Activated naive CD4-positive, alpha-beta T cell treated with anti-CD3 and anti-CD28 coated beads for 36 hours (primary cell): Measurements from ENCODE around the gene ITIH5. TPM values are rescaled to one million over a fixed set of nuclear protein-coding genes. Genes with fewer than 3 reads are reported as not detected.
"Not testable (repeated sequence)": the region's sequence is repeated elsewhere in the genome, so short reads cannot be mapped to it uniquely, and the experiment has no call there.

Experiments
- CTCF ChIA-PET: fragments of 350-600 bp; sonication (Branson Sonifier 250); formaldehyde crosslinking; loops from one replicate; lab custom pipeline; 2021; ENCODE audit warnings: antibody characterized with exemption; lab: Charles Lee
- DNase-seq: peaks from one replicate; pipeline ENCODE4 v3.0.0-alpha.2; 2020
- H3K27ac Mint-ChIP-seq: one replicate; pipeline ENCODE4 v1.8.0; 2021; ENCODE audit warnings: mild to moderate bottlenecking, mixed read lengths
- H3K27me3 Mint-ChIP-seq: one replicate; pipeline ENCODE4 v1.8.0; 2021; ENCODE audit warnings: low read depth, mixed read lengths
- H3K36me3 Mint-ChIP-seq: one replicate; pipeline ENCODE4 v1.8.0; 2021; ENCODE audit warnings: low read depth, mixed read lengths
- H3K4me1 Mint-ChIP-seq: one replicate; pipeline ENCODE4 v1.8.0; 2021; ENCODE audit warnings: low read depth, mixed read lengths
- H3K4me3 Mint-ChIP-seq: one replicate; pipeline ENCODE4 v1.8.0; 2021; ENCODE audit warnings: mild to moderate bottlenecking, moderate library complexity, mixed read lengths
- H3K9me3 Mint-ChIP-seq: one replicate; pipeline ENCODE4 v1.8.0; 2021; ENCODE audit warnings: mixed read lengths
- intact Hi-C: fragments of 100-400 bp; cut with micrococcal nuclease; formaldehyde crosslinking; loops from one replicate; pipeline ENCODE4 v1.15.1; 2023
- total RNA-seq, 2 experiments: library from RNA; stranded (reverse); gene quantifications; one replicate each; pipeline ENCODE4 v1.2.3, GENCODE V29; 2021

ITIH5 gene
- total RNA-seq, 2 experiments from 2014 or later = not detected

DNA sequence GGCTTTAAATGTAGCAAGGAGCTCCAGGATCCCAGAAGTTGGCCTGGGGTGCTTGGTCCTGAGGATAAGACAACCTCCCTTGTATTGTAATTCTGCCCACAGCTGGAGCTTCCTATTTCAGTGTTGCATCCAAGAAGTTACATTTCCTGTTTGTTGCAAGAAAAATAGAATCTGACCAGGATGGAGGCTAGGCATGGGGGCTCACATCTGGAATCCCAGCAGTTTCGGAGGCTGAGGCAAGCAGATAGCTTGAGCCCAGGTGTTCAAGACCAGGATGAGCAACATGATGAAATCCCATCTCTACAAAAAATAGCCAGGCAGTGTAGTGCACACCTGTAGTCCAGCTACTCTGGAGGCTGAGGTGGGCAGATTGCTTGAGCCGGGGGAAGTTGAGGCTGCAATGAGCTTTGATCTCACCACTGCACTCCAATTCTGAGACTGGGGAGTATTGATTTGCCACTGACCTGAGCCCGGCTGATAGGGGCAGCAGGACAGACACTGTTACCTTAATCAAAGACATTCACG, 35.6 kb upstream of the ITIH5 start:
- no peak overlapping the region for H3K27ac Mint-ChIP-seq
- H3K27me3 Mint-ChIP-seq = peaks cover 28% of the 10 kb centered on the region
- DNase-seq = no peak
- CTCF ChIA-PET = no interaction called here
- H3K4me3 Mint-ChIP-seq = no peak overlapping the region
- H3K4me1 Mint-ChIP-seq = no peaks in the 10 kb centered on the region
- H3K36me3 Mint-ChIP-seq = no peaks in the 10 kb centered on the region
- H3K9me3 Mint-ChIP-seq = no peaks in the 10 kb centered on the region
- intact Hi-C loops = no loop called here

DNA sequence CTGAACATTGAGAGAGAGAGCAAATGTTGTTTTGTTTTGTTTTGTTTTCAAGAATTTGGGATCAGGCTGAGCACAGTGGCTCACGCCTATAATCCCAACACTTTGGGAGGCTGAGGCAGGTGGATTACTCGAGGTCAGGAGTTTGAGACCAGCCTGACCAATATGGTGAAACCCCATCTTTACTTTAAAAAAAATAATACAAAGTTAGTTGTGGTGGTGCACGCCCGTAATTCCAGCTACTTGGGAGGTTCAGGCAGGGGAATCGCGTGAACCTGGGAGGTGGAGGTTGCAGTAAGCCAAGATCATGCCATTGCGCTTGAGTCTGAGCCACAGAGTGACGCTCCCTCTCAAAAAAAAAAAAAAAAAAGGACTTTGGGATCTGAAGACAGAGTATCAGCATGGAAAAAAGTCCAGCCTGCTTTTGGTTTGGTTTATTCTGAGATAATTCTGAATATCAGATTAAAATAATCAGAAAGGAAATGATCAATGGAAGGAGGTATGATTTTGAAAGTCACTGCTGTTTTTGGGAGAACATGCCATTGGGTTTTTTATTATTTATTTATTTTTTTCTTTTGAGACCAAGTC, 34.5 kb upstream of the ITIH5 start:
- CTCF ChIA-PET = no interaction called here
- Mint-ChIP-seq H3K4me3 (no peak overlapping the region), H3K9me3 (no peaks in the 10 kb centered on the region), H3K4me1 (no peaks in the 10 kb centered on the region), H3K27me3 (peaks cover 24% of the 10 kb centered on the region), H3K27ac (no peak overlapping the region), H3K36me3 (no peaks in the 10 kb centered on the region)
- no peak for DNase-seq
- intact Hi-C loops = no loop called here

DNA sequence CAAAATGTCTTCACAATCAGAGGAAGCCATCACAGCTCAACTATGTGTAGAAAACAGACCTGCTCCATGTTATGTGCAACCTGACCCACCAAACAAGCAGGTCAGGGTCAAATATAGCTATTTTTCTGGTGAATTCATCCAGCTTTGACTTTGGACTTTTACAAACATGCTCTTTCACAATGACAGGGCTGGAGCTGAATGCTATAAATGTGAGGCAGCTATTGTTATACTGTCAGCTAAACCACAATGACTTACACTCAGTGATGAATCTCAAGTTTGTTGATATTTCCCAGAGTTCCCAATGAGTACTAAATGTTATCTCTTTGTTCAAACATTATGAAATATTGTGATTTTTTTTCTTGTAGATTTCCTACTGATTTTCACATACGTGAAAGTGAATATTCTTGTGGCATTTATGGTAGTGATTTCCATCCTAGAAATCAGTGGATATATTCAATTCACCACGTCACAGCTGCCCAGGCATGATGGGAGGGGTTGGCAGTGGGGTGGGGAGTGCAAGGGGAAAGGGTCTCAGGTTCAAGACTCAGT, 33.9 kb upstream of the ITIH5 start:
- peaks cover 22% of the 10 kb centered on the region for H3K27me3 Mint-ChIP-seq
- intact Hi-C loops = no loop called here
- no peaks in the 10 kb centered on the region for H3K9me3 Mint-ChIP-seq
- no peaks in the 10 kb centered on the region for H3K4me1 Mint-ChIP-seq
- no peak overlapping the region for H3K4me3 Mint-ChIP-seq
- H3K36me3 Mint-ChIP-seq = no peaks in the 10 kb centered on the region
- DNase-seq = no peak
- no peak overlapping the region for H3K27ac Mint-ChIP-seq
- CTCF ChIA-PET = interaction anchor here (0.6 to 3.8 kb wide), 3 partner anchors 13 to 508 kb away, joined by 3 to 21 read pairs (median 3); no protein-coding TSS in a partner anchor

DNA sequence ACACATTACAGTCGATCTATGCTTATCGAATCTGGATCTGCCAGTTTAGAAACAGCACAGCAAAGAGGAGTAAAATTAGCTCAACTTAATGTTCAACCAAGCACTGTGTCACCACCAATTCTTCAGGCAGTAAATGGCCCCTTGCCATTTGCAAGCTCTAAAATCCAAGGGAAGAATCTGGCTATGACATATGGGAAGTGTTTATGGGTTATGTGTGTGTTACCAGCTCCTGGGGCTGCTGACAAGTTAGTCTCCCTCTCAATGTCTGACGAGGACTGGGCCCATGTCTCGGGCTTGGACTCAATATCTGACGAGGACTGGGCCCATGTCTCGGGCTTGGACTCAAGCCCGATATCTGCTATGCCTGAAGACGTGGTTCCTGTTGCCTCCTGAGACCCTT, 30.7 kb upstream of the ITIH5 start:
- Mint-ChIP-seq H3K27me3 (peaks cover 8% of the 10 kb centered on the region), H3K27ac (no peak overlapping the region), H3K4me3 (no peak overlapping the region), H3K9me3 (peaks cover 8% of the 10 kb centered on the region), H3K36me3 (peaks cover 6% of the 10 kb centered on the region), H3K4me1 (no peaks in the 10 kb centered on the region)
- intact Hi-C loops = no loop called here
- DNase-seq = no peak
- CTCF ChIA-PET = interaction anchor here (1.1 to 3.8 kb wide), 2 partner anchors 10 to 172 kb away, joined by 4 to 21 read pairs; no protein-coding TSS in a partner anchor

DNA sequence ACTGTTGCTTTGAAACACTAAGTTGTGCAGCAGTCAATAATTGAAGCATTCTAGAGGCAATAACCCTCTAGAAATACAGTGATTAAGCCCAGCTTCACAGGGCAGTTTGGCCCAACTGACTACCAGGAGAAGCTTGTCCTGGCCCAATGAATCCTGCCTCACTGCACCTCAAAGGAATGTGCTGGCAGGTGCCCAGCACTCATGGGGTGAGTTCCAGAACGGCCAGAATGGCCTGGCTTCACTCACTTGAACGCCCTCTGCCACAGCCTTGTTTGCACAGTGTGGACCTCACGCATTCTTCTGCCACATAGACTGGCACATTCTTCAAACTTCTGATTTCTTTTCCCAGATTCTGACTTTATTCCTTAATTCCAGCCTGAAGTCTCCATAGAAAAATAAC, 29.8 kb upstream of the ITIH5 start:
- Mint-ChIP-seq H3K9me3 (peaks cover 11% of the 10 kb centered on the region), H3K4me3 (no peak overlapping the region), H3K27me3 (peaks cover 5% of the 10 kb centered on the region), H3K27ac (no peak overlapping the region), H3K4me1 (peaks cover 1% of the 10 kb centered on the region), H3K36me3 (peaks cover 6% of the 10 kb centered on the region)
- intact Hi-C loops = no loop called here
- DNase-seq = no peak
- CTCF ChIA-PET = no interaction called here

DNA sequence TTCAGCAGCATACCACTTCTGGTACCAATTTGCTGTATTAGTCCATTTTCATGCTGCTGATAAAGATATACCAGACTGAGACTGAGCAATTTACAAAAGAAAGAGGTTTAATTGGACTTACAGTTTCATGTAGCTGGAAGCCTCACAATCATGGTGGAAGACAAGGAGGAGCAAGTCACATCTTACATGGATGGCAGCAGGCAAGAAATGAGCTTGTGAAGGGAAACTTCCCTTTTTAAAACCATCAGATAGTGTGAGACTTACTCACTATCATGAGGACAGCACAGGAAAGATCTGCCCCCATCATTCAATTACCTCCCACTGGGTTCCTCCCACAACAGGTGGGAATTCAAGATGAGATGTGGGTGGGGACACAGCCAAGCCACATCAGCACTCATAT, 26.4 kb upstream of the ITIH5 start:
- DNase-seq, H3K4me3 Mint-ChIP-seq, H3K27ac Mint-ChIP-seq, H3K36me3 Mint-ChIP-seq, H3K27me3 Mint-ChIP-seq, CTCF ChIA-PET, intact Hi-C loops, H3K4me1 Mint-ChIP-seq: not testable (repeated sequence)
- H3K9me3 Mint-ChIP-seq = peaks cover 24% of the 10 kb centered on the region

DNA sequence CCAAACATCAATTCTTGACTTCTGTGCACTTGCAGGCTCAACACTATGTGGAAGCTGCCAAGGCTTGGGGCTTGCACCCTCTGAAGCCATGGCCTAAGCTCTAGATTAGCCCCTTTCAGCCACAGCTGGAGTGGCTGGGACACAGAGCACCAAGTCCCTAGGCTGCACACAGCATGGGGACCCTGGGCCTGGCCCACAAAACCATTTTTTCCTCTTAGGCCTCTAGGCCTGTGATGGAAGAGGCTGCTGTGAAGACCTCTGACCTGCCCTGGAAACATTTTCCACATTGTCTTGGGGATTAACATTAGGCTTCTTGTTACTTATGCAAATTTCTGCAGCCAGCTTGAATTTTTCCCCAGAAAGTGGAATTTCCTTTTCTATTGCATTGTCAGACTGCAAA, 25.6 kb upstream of the ITIH5 start:
- CTCF ChIA-PET = interaction anchor here (0.6 kb wide), 1 partner anchor 885 kb away, joined by 3 read pairs; no protein-coding TSS in a partner anchor
- peaks cover 24% of the 10 kb centered on the region for H3K9me3 Mint-ChIP-seq
- H3K27ac Mint-ChIP-seq, DNase-seq, H3K27me3 Mint-ChIP-seq, H3K4me3 Mint-ChIP-seq, intact Hi-C loops, H3K36me3 Mint-ChIP-seq, H3K4me1 Mint-ChIP-seq: not testable (repeated sequence)

DNA sequence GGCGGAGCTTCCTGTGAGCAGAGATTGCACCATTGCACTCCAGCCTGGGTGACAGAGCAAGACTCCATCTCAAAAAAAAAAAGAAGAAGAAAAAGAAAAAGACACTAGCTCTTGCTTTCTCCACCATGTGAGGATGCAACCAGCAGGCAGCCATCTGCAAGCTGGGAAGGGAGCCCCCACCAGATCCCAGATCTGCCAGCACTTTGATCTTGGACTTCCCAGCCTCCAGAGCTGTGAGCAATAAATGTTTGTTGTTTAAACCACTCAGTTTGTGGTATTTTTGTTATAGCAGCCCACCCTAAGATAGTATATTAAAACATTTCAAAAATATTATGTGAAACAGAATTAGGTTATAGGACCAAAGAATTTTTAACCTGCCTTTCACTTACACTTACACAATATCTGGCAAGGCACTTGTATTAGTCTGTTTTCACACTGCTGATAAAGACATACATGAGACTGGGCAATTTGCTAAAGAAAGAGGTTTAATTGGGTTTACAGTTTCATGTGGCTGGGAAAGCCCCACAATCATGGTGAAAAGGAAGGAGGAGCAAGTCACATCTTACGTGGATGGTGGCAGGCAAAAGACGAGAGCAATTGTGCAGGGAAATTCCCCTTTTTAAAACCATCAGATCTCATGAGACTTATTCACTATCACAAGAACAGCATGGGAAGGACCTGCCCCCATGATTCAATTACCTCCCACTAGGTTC, 24.3 kb upstream of the ITIH5 start:
- Mint-ChIP-seq H3K4me1 (peaks cover 10% of the 10 kb centered on the region), H3K9me3 (peaks cover 24% of the 10 kb centered on the region)
- H3K4me3 Mint-ChIP-seq, H3K27me3 Mint-ChIP-seq, CTCF ChIA-PET, intact Hi-C loops, H3K36me3 Mint-ChIP-seq, H3K27ac Mint-ChIP-seq: not testable (repeated sequence)
- peak; percentile 47 for DNase-seq

DNA sequence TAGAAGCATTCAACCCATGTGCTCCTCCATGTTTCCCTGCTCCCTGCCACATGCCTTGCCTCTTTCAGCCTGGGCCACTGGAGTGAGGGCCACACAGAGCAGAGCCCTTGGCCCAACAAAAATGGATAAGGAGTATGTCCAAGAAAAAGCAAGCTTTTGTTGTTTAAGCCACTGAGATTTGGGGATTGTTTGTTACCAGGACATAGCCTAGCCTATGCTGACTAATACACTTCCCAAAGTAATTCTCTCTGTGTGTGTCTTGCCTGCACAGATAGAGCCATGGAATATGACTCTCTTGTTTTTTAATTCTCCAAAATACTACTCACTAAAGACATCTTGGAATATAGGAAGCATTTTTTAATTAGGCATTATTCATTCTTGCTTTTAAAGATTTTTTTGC, 22.8 kb upstream of the ITIH5 start:
- Mint-ChIP-seq H3K9me3 (peaks cover 24% of the 10 kb centered on the region), H3K36me3 (peaks cover 8% of the 10 kb centered on the region), H3K4me3 (no peak overlapping the region), H3K4me1 (peaks cover 10% of the 10 kb centered on the region), H3K27ac (no peak overlapping the region), H3K27me3 (no peaks in the 10 kb centered on the region)
- intact Hi-C loops = loop anchor here (5.0 to 10.0 kb wide), 3 partner anchors 272 to 1615 kb away; no protein-coding TSS in a partner anchor
- no peak for DNase-seq
- CTCF ChIA-PET = interaction anchor here (4.7 to 6.6 kb wide), 2 partner anchors 9 to 164 kb away, joined by 21 to 85 read pairs; no protein-coding TSS in a partner anchor

DNA sequence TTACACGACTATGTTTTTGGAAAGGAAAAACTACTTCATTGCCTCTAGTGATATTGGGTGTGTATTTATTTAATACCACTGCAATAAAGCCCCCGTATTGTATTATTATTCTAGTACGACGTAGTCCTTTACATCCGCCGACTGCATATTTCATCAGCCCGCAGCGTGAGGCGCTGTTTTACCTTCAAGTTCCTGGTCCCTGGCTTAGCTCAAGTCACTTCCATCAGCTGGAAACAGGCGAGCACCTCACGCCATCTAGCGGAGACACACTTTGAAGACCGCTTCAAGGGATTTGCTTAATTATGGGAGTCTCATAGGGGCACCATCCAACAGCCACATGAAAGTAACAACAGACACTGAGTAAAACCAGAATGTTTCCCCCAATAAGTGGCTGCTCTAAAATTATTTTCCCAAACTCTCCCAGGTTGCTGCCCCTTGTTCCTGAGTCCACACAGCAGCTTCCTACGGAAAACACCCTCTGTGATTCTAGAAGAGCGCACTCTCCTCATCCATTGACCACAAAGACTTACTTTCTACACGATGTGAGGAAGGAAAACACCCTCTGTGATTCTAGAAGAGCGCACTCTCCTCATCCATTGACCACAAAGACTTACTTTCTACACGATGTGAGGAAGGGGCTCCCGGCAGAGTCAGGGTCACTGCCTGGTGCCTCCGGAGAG, 20.6 kb upstream of the ITIH5 start:
- DNase-seq = peak; percentile 92
- H3K27me3 Mint-ChIP-seq = no peaks in the 10 kb centered on the region
- peaks cover 10% of the 10 kb centered on the region for H3K4me1 Mint-ChIP-seq
- CTCF ChIA-PET = interaction anchor here (0.6 to 6.6 kb wide), 33 partner anchors 8 to 1503 kb away, joined by 3 to 85 read pairs (median 4); no protein-coding TSS in a partner anchor
- intact Hi-C loops = loop anchor here (1.0 to 10.0 kb wide), 5 partner anchors 162 to 1617 kb away; no protein-coding TSS in a partner anchor
- peaks cover 16% of the 10 kb centered on the region for H3K9me3 Mint-ChIP-seq
- H3K27ac Mint-ChIP-seq = no peak overlapping the region
- peaks cover 3% of the 10 kb centered on the region for H3K36me3 Mint-ChIP-seq
- no peak overlapping the region for H3K4me3 Mint-ChIP-seq

DNA sequence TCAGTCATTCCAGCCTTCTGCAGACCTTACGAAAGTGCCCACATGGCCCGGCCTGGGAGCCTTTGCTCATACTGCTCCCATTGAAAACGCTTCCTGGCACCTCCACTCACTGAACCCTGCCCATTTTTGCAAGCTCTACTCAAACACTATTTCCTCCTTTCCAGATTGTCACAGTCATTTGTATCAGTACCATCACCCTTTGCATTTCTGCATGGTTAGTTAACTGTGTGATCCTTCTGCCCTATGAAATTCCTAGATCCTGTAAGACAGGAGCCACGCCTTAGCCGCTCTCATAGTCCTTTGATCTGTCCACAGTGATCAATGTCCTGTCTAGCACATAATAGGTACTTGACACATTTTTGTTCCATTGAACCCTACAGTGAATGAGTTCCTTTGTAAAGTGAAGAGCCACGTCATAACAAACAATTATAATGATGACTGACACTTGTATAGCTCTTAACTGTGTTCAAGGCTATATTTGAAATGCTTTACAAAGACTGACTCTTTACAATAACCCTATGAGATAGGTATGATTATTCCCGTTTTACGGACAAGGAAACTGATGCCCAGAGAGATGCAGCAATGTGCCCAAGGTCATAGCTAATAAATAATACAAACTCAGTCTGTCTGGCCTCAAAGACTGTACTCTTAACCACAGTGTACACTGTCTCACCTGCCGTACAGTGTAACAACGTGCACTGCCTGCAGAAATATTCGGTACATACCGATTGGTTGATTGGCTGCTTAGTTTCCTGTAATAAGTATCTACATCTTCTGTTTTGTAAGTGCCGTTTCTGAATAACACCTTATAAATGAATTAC, 19.8 kb upstream of the ITIH5 start:
- no peak overlapping the region for H3K27ac Mint-ChIP-seq
- CTCF ChIA-PET = interaction anchor here (0.6 to 6.6 kb wide), 35 partner anchors 9 to 1616 kb away, joined by 3 to 85 read pairs (median 4); no protein-coding TSS in a partner anchor
- H3K27me3 Mint-ChIP-seq = no peaks in the 10 kb centered on the region
- H3K4me3 Mint-ChIP-seq = no peak overlapping the region
- peaks cover 3% of the 10 kb centered on the region for H3K36me3 Mint-ChIP-seq
- peaks cover 13% of the 10 kb centered on the region for H3K9me3 Mint-ChIP-seq
- intact Hi-C loops = loop anchor here (1.0 to 10.0 kb wide), 5 partner anchors 161 to 1618 kb away; no protein-coding TSS in a partner anchor
- no peak for DNase-seq
- peaks cover 9% of the 10 kb centered on the region for H3K4me1 Mint-ChIP-seq
